Sigmoid colon (tissue), 7 donors: Measurements from ENCODE around the gene MANEA. TPM values are rescaled to one million over a fixed set of nuclear protein-coding genes. Genes with fewer than 3 reads are reported as not detected.

Experiments used
- DNase-seq: peaks from one replicate; pipeline ENCODE4 v3.0.0-alpha.2; 2019
- H3K27ac ChIP-seq, 4 donors: fragments of 200-600 bp; sonication (generic); one replicate each; pipeline ENCODE4 v1.5.1; 2016 to 2019; ENCODE audit warnings: mild to moderate bottlenecking in 1 of 4
- H3K27me3 ChIP-seq, 3 donors: fragments of 200-600 bp; sonication (generic); one replicate each; pipeline ENCODE4 v1.5.1; 2019; ENCODE audit warnings: mild to moderate bottlenecking in 1 of 3
- H3K36me3 ChIP-seq, 4 donors: fragments of 200-600 bp; sonication (generic); one replicate each; pipeline ENCODE4 v1.5.1; 2016 to 2019
- H3K4me1 ChIP-seq, 4 donors: fragments of 200-600 bp; sonication (generic); one replicate each; pipeline ENCODE4 v1.5.1; 2017 to 2019
- H3K4me3 ChIP-seq, 4 donors: fragments of 200-600 bp; sonication (generic); one replicate each; pipeline ENCODE4 v1.5.1; 2017 to 2019; ENCODE audit warnings: mild to moderate bottlenecking in 2 of 4, moderate library complexity in 1 of 4
- H3K9me3 ChIP-seq, 4 donors: fragments of 200-600 bp in 3 of 4; sonication (generic) in 3 of 4; one replicate each; pipeline versions ENCODE4 v1.5.1 to v1.6.1; 2013 to 2019
- CTCF ChIP-seq, 4 experiments: fragments of 450-650 bp in 3 of 4; fragments of 200-600 bp in 1 of 4; IDR thresholded peaks; one replicate each; pipeline ENCODE4 v1.5.1; 2016 to 2019; ENCODE audit warnings: antibody characterized with exemption in 4 of 4, mild to moderate bottlenecking in 3 of 4, moderate library complexity in 2 of 4
- EP300 ChIP-seq, 4 donors: sonication (generic); formaldehyde crosslinking; IDR thresholded peaks; one replicate each; pipeline ENCODE4 v1.6.1; 2017; ENCODE audit warnings: antibody characterized with exemption in 4 of 4
- POLR2A ChIP-seq, 2 donors: fragments of 450-650 bp; IDR thresholded peaks; one replicate each; pipeline ENCODE4 v1.6.1; 2016; ENCODE audit warnings: antibody characterized with exemption in 2 of 2, mild to moderate bottlenecking in 2 of 2, moderate library complexity in 2 of 2
- POLR2AphosphoS5 ChIP-seq, 4 donors: sonication (generic); formaldehyde crosslinking; IDR thresholded peaks; one replicate each; pipeline ENCODE4 v1.6.1; 2017; ENCODE audit warnings: antibody characterized with exemption in 4 of 4
- WGBS, 2 donors: extraction: QIAGEN DNeasy Blood & Tissue Kit; methylation state at CpG; one replicate each; pipeline ENCODE4 v1.1.7; 2013; 5-methylcytosine and 5-hydroxymethylcytosine counted together
- intact Hi-C: fragments of 100-400 bp; cut with DNase I; formaldehyde crosslinking; loops from one replicate; pipeline ENCODE4 v1.15.1; 2023
- polyA plus RNA-seq, 3 donors: library from polyadenylated mRNA; stranded (reverse); fragments of 200-250 nt; gene quantifications; one replicate each; pipeline ENCODE4 v1.2.3, GENCODE V29; 2013
- total RNA-seq, 4 donors: library from RNA; depleted of rRNA; stranded (reverse); fragments of >200 nt; gene quantifications; one replicate each; pipeline ENCODE4 v1.1.0, GENCODE V29; 2016
- donor health status: healthy with polysubstance abuse.
- donor health status: Bipolar disorder and iron deficiency.
- donor health status: healthy.

Gene MANEA
- 10 to 100 TPM in 2 of 4 donors, 1 to 10 TPM in 2; 4.2 to 11.8 (median 7.7) TPM for total RNA-seq
- polyA plus RNA-seq, result 1 to 10 TPM in 1 of 3 donors, under 1 TPM in 2; 0.60 to 3.4 (median 0.92) TPM

DNA sequence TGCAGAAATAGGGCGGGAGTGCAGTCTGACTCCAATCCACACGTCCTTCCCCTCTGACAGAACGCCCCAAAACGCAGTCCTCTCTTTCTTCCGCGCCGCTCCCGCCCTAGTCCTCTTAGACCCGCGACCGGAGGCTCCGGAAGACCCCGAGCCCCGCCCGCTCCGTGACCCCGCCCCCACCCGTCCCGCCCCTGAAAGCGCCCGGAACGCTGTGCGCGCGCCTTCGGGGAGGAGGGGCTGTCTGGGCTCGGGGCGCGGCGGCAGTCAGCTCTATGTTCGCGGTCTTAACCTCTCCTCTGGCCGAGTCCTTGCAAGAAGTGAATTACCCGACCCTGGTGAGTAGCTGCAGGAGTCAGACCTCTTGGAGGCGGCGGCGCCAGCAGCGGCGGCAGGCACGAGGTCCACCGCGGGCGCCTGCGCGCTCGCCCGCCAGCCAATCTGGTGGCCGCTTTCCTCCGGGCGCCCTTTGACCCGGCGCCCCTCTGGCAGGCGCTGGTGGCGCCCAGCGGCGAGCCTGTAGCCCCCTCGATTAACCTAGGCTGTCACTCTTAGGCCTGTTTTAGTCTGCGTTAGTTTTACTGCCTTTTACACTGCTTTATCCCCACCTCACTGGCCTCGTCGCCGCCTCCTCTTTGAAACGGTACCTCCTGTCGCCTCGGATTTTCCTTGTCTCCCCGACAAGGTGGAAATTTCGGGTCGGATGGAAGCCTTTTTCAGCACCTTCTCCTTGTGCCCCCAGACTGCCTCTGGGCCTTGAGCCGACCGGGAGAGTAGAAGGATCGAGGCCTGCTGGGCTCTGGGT is at the start of gene MANEA:
Gene MANEA (plus strand): TSS at position 232 of the 802 bp plus-strand sequence. CDS start 8,905 bp downstream, outside the sequence.
- intact Hi-C loops, result loop anchor here (5.0 to 10.0 kb wide), 2 partner anchors 945 to 1707 kb away; partner anchors contain the start of genes MMS22L and UFL1
- Histone ChIP-seq H3K36me3 (no peaks in the 10 kb centered on the region), H3K4me3 (peak within 1 kb of the TSS; percentile 67 to 81 (median 72)), H3K4me1 (peaks cover 0 to 33% (median 17%) of the 10 kb centered on the region in 4 donors), H3K27ac (peak within 1 kb of the TSS; percentile 87 to 95 (median 92)), H3K27me3 (no peaks in the 10 kb centered on the region), H3K9me3 (no peaks in the 10 kb centered on the region)
- TF ChIP-seq EP300 (IDR thresholded peaks at IDR 0.05), result no peak
- no peak for TF ChIP-seq CTCF (IDR thresholded peaks at IDR 0.05)
- peak in 1 of 2 donors; percentile 21 for TF ChIP-seq POLR2A (IDR thresholded peaks at IDR 0.05)
- peak; percentile 32 to 75 (median 66) for TF ChIP-seq POLR2AphosphoS5 (IDR thresholded peaks at IDR 0.05)
- WGBS, 2 donors, result 0% methylated on average over 70 of the region's 70 CpGs
- peak; percentile 93 for DNase-seq

DNA sequence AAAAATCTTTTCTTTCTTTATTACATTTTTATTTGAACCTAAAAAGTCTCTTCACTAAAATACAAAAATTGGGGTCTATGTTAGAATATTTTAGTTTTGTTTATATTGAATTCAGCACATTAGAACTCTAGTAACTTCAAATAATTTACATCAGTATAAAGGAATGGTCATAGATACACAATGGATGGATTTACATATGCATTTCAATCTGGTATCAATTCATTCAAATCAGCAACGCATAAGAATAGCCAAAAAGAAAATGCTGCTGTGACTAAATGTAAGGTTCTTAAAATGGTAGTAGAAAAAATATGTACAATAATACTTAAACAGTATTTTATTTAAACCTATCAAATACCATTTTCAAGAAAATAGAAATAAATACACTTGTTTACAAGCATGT is 47.6 kb upstream of the MANEA start:
- TF ChIP-seq POLR2AphosphoS5 (IDR thresholded peaks at IDR 0.05), result no peak
- no peak for TF ChIP-seq EP300 (IDR thresholded peaks at IDR 0.05)
- TF ChIP-seq POLR2A (IDR thresholded peaks at IDR 0.05), result no peak
- no peak for TF ChIP-seq CTCF (IDR thresholded peaks at IDR 0.05)
- 82 to 92% methylated on average over 1 of the region's 1 CpG for WGBS, 2 donors
- no peaks in the 10 kb centered on the region for H3K36me3 ChIP-seq
- intact Hi-C loops, result no loop called here
- DNase-seq, result no peak
- H3K27me3 ChIP-seq, result no peaks in the 10 kb centered on the region
- H3K4me1 ChIP-seq, result peaks cover 0 to 17% (median 9%) of the 10 kb centered on the region in 4 donors
- no peak overlapping the region for H3K4me3 ChIP-seq
- no peak overlapping the region for H3K27ac ChIP-seq
- no peaks in the 10 kb centered on the region for H3K9me3 ChIP-seq

DNA sequence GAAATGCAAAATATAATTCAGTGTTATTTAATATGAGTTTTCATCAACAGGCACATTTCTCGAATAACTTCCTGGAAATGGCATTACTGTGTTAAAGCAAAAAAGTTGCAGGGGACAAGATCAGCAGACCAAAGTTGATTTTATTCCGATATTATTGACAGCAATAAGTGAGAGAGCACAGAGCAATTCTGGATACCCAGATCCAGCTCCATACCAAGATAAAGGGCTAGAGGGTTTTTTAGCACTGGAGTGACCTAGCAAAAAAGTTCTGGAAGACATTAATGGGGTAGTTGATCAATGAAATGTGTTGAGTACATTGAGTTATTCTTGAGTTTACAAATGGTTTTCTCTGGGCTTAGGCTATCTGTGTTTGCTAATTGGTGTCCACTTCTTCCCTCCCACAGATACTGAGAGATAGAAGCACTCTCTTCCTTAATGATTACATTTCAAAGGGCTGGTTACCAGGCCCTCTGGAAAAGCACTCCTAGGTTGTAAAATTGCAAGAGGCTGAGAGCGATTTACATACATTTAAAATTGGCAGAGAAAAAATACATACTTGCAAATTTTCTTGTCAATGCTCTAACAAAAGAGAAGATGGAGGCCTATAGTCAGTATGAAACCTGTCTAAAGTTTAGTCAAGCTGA is 47.0 kb upstream of the MANEA start:
- H3K27me3 ChIP-seq, result no peaks in the 10 kb centered on the region
- H3K27ac ChIP-seq, result no peak overlapping the region
- peaks cover 0 to 17% (median 9%) of the 10 kb centered on the region in 4 donors for H3K4me1 ChIP-seq
- WGBS, 2 donors, result 54 to 69% methylated on average over 3 of the region's 3 CpGs
- intact Hi-C loops, result no loop called here
- H3K36me3 ChIP-seq, result no peaks in the 10 kb centered on the region
- DNase-seq, result no peak
- no peak overlapping the region for H3K4me3 ChIP-seq
- TF ChIP-seq EP300 (IDR thresholded peaks at IDR 0.05) (no peak), CTCF (IDR thresholded peaks at IDR 0.05) (no peak), POLR2AphosphoS5 (IDR thresholded peaks at IDR 0.05) (no peak), POLR2A (IDR thresholded peaks at IDR 0.05) (no peak)
- H3K9me3 ChIP-seq, result no peaks in the 10 kb centered on the region

DNA sequence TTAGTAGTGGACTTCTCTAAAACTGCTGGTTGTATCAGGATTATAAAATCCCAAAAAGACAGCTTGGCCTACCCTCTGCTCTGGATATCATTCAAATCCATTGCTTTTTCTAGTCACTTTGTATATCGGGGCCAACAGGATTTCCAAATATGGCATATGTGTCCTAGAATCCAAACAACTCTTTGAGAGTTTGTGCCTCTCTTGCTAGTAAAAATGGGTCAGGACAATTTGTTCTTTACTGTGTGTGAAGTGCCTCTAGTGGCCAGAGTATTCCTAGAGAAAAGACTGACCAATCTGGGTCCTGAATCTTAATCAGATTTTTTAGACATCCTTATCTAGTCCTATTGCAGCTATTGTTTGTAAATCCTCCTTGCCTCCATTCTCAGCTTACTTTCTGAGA is 33.5 kb upstream of the MANEA start:
- intact Hi-C loops, result no loop called here
- Histone ChIP-seq H3K4me1 (no peaks in the 10 kb centered on the region), H3K27me3 (no peaks in the 10 kb centered on the region), H3K27ac (peak overlapping the region in 2 of 4 donors; percentile 13 to 36), H3K36me3 (no peaks in the 10 kb centered on the region), H3K4me3 (no peak overlapping the region), H3K9me3 (no peaks in the 10 kb centered on the region)
- 87 to 90% methylated on average over 1 of the region's 1 CpG for WGBS, 2 donors
- no peak for DNase-seq
- TF ChIP-seq EP300 (IDR thresholded peaks at IDR 0.05) (no peak), CTCF (IDR thresholded peaks at IDR 0.05) (no peak), POLR2AphosphoS5 (IDR thresholded peaks at IDR 0.05) (no peak), POLR2A (IDR thresholded peaks at IDR 0.05) (no peak)
